Gastroesophageal sphincter (tissue), 3 donors: ENCODE results near the gene UMAD1.
"Not testable (repeated sequence)": the region's sequence is repeated elsewhere in the genome, so short reads cannot be mapped to it uniquely, and the experiment has no call there.

Experiments
- POLR2A ChIP-seq, 2 donors: fragments of 450-650 bp; IDR thresholded peaks; one replicate each; pipeline ENCODE4 v1.6.1; 2017; ENCODE audit warnings: antibody characterized with exemption in 2 of 2, mild to moderate bottlenecking in 2 of 2, moderate library complexity in 1 of 2
- TF ChIP-seq, protein P1 (sequence below), 4 experiments: fragments of 200-600 bp in 2 of 4; fragments of 450-650 bp in 2 of 4; sonication (generic) in 1 of 4; IDR thresholded peaks; one replicate each; pipeline ENCODE4 v1.5.1; 2017 to 2019; ENCODE audit warnings: antibody characterized with exemption in 4 of 4, mild to moderate bottlenecking in 2 of 4, moderate library complexity in 2 of 4

GRCh38 chr7:7818179-7818578 lies 177.6 kb downstream of the UMAD1 start:
- TF ChIP-seq, protein P1, sequence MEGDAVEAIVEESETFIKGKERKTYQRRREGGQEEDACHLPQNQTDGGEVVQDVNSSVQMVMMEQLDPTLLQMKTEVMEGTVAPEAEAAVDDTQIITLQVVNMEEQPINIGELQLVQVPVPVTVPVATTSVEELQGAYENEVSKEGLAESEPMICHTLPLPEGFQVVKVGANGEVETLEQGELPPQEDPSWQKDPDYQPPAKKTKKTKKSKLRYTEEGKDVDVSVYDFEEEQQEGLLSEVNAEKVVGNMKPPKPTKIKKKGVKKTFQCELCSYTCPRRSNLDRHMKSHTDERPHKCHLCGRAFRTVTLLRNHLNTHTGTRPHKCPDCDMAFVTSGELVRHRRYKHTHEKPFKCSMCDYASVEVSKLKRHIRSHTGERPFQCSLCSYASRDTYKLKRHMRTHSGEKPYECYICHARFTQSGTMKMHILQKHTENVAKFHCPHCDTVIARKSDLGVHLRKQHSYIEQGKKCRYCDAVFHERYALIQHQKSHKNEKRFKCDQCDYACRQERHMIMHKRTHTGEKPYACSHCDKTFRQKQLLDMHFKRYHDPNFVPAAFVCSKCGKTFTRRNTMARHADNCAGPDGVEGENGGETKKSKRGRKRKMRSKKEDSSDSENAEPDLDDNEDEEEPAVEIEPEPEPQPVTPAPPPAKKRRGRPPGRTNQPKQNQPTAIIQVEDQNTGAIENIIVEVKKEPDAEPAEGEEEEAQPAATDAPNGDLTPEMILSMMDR (IDR thresholded peaks at IDR 0.05): not testable (repeated sequence)
- TF ChIP-seq POLR2A (IDR thresholded peaks at IDR 0.05): not testable (repeated sequence)
